ENCODE results near the gene PFDN4. TPM values are rescaled to one million over a fixed set of nuclear protein-coding genes. Genes with fewer than 3 reads are reported as not detected.

PFDN4 gene
- total and polyA plus RNA-seq, 12 donors: 21.9 to 56.3 (median 30.7) TPM

DNA sequence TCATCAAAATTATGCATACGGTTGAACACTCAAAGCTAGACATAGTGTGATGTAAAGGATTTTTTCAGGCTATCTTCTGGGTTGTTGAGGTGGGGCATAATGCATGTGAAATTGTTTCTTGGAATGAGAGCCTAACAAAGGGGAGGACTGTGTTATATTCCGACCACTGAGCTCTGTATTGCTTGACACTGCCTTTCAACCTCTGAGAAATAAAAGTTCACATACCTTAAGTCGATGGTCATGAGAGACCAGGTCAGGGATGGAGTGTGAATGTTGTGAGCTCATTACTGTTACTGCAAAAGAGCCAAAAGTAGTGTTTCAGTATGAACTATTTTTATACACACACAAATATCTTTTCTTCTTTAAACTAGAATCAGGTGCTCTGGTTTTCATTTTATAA lies 5.0 kb downstream of the PFDN4 start:
- no peak for ATAC-seq
- intact Hi-C loops (cut with DNase I): no loop called here
- no peaks in the 10 kb centered on the region for H3K27me3 ChIP-seq

DNA sequence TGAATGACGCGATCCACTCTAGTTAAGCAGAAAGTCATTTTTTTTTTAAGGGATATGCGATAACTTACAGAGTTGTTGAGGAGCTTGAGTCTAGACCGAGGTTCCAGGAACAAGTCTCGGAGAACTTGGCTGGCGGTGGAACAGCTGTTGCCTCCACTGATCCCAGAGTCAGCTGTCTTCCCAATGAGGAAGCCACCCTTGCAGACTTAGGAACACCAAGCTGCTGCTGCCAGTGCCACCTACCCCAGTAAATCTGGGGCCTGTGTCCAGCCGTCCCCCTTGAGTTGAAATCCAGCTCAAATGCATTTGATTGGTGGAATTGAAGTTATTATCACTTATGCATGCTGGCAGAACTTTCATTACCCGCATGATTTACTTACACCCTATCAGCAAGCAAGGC lies 6.7 kb downstream of the PFDN4 start:
- H3K4me3 ChIP-seq: no peak overlapping the region
- DNase-seq: peak in 1 of 2 donors; percentile 17
- intact Hi-C loops (cut with DNase I): no loop called here
- ATAC-seq: no peak
- TF ChIP-seq, protein P1, sequence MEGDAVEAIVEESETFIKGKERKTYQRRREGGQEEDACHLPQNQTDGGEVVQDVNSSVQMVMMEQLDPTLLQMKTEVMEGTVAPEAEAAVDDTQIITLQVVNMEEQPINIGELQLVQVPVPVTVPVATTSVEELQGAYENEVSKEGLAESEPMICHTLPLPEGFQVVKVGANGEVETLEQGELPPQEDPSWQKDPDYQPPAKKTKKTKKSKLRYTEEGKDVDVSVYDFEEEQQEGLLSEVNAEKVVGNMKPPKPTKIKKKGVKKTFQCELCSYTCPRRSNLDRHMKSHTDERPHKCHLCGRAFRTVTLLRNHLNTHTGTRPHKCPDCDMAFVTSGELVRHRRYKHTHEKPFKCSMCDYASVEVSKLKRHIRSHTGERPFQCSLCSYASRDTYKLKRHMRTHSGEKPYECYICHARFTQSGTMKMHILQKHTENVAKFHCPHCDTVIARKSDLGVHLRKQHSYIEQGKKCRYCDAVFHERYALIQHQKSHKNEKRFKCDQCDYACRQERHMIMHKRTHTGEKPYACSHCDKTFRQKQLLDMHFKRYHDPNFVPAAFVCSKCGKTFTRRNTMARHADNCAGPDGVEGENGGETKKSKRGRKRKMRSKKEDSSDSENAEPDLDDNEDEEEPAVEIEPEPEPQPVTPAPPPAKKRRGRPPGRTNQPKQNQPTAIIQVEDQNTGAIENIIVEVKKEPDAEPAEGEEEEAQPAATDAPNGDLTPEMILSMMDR (IDR thresholded peaks at IDR 0.05): no peak
- H3K27ac ChIP-seq: peak overlapping the region in 1 of 10 donors; percentile 17
- H3K9me3 ChIP-seq: no peaks in the 10 kb centered on the region
- H3K36me3 ChIP-seq: peaks cover 0 to 49% (median 4%) of the 10 kb centered on the region in 9 donors
- H3K4me1 ChIP-seq: peaks cover 0 to 69% (median 36%) of the 10 kb centered on the region in 9 donors
- 83 to 87% methylated on average over 8 of the region's 8 CpGs for WGBS, 2 donors
- no peaks in the 10 kb centered on the region for H3K27me3 ChIP-seq

More for the DNA sequence above, 5.0 kb downstream of the PFDN4 start:
- peaks cover 0 to 61% (median 28%) of the 10 kb centered on the region in 9 donors for H3K4me1 ChIP-seq
- H3K4me3 ChIP-seq: no peak overlapping the region
- peaks cover 0 to 36% (median 4%) of the 10 kb centered on the region in 9 donors for H3K36me3 ChIP-seq
- H3K9me3 ChIP-seq: no peaks in the 10 kb centered on the region
- DNase-seq: no peak
- no peak overlapping the region for H3K27ac ChIP-seq
- WGBS, 2 donors: 94 to 96% methylated on average over 3 of the region's 3 CpGs
- TF ChIP-seq, protein P1 (IDR thresholded peaks at IDR 0.05): no peak

DNA sequence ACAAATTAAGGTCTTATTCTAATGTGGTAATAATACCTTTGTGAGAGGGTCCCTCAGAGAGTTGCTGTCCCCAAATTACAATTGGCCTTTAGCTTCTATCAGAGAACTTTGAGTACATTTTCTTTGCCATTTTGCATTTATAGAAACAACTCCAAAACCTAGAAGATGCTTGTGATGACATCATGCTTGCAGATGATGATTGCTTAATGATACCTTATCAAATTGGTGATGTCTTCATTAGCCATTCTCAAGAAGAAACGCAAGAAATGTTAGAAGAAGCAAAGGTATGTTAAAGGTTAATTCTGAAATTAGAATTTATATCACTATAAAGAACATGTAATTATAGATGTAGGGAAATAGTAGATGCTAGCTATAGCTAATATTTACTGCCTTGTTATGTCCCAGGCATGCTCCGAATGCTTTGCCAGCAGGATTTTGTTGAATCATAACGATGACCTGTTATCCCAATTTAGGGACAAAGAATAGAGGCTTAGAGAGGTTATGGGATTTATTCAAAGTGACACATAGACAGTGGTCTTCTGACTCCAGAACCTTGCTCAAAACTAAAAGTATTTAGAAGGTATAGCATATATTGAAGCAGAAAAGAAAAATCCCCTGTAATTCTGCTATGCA lies 7.4 kb downstream of the PFDN4 start:
- peak overlapping the region in 1 of 10 donors; percentile 17 for H3K27ac ChIP-seq
- intact Hi-C loops (cut with DNase I): loop anchor here in 2 of 10 donors (5.0 kb wide), 2 partner anchors 262 to 432 kb away; partner anchors contain the start of gene DOK5 (in 1 of the 2)

DNA sequence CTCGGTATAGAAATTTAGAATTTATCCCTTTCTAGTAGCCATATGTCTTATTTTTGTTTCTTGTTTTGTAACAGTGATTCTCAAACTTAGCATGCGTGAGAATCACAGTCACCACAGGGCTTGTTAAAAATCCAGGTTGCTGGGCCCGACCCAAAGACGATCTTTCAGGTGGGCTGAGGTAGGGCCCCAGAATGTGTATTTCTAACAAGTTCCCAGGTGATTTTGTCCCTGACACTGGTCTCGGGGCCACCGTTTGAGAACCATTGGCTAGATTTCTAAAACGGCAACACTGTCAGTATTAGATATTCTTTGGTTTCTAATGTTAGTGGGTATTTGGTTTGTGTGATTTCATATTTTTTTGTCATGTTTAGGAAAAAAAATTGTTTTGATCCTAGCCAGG lies 9.9 kb downstream of the PFDN4 start:
- WGBS, 2 donors: 90% methylated on average over 7 of the region's 7 CpGs
- DNase-seq: no peak
- Histone ChIP-seq H3K9me3 (no peaks in the 10 kb centered on the region), H3K36me3 (peaks cover 0 to 49% (median 4%) of the 10 kb centered on the region in 9 donors), H3K27ac (peak overlapping the region in 4 of 10 donors; percentile 28 to 77 (median 64)), H3K4me1 (peaks cover 0 to 62% (median 23%) of the 10 kb centered on the region in 9 donors), H3K4me3 (no peak overlapping the region), H3K27me3 (no peaks in the 10 kb centered on the region)
- ATAC-seq: no peak
- intact Hi-C loops (cut with DNase I): loop anchor here in 3 of 10 donors (2.0 to 5.0 kb wide), 3 partner anchors 260 to 430 kb away; partner anchors contain the start of gene DOK5 (in 1 of the 3)
- TF ChIP-seq, protein P1 (IDR thresholded peaks at IDR 0.05): no peak

More for the DNA sequence above, 7.4 kb downstream of the PFDN4 start:
- WGBS, 2 donors: 85 to 89% methylated on average over 3 of the region's 3 CpGs
- DNase-seq (no peak), ATAC-seq (no peak)
- TF ChIP-seq, protein P1 (IDR thresholded peaks at IDR 0.05): no peak
- Histone ChIP-seq H3K36me3 (peaks cover 0 to 49% (median 4%) of the 10 kb centered on the region in 9 donors), H3K4me1 (peaks cover 0 to 69% (median 31%) of the 10 kb centered on the region in 9 donors), H3K9me3 (no peaks in the 10 kb centered on the region), H3K4me3 (no peak overlapping the region), H3K27me3 (no peaks in the 10 kb centered on the region)
